Measurements from ENCODE around the gene GRM7. TPM values are rescaled to one million over a fixed set of nuclear protein-coding genes. Genes with fewer than 3 reads are reported as not detected.

The GRM7 gene
- total RNA-seq, 4 donors from 2014 or later = 0.40 TPM; not detected in 3

DNA sequence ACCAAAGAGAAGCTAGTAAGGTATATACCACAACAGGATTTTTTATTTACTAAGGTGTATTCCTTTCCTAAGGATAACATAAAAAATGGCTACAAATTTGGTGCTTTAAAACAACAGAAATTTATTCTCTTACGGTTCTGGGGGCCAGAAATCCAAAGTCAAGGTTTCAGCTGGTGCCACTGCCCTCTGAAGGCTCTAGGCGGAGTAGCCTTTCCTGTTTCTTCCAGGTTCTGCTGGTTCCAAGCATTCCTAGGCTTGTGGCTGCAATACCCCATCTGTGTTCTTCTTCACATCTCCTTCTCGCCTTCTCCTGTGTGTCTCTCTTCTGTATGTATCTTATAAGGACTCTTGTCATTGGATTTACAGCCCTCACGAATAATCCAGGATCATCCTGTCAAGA is 549.9 kb downstream of the GRM7 start:
- H3K9me3 ChIP-seq = no peaks in the 10 kb centered on the region
- no peaks in the 10 kb centered on the region for H3K4me1 ChIP-seq
- H3K27ac ChIP-seq = no peak overlapping the region
- TF ChIP-seq POLR2A (IDR thresholded peaks at IDR 0.05) = no peak
- TF ChIP-seq, protein P1, sequence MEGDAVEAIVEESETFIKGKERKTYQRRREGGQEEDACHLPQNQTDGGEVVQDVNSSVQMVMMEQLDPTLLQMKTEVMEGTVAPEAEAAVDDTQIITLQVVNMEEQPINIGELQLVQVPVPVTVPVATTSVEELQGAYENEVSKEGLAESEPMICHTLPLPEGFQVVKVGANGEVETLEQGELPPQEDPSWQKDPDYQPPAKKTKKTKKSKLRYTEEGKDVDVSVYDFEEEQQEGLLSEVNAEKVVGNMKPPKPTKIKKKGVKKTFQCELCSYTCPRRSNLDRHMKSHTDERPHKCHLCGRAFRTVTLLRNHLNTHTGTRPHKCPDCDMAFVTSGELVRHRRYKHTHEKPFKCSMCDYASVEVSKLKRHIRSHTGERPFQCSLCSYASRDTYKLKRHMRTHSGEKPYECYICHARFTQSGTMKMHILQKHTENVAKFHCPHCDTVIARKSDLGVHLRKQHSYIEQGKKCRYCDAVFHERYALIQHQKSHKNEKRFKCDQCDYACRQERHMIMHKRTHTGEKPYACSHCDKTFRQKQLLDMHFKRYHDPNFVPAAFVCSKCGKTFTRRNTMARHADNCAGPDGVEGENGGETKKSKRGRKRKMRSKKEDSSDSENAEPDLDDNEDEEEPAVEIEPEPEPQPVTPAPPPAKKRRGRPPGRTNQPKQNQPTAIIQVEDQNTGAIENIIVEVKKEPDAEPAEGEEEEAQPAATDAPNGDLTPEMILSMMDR (IDR thresholded peaks at IDR 0.05) = no peak
- DNase-seq = no peak
- no peaks in the 10 kb centered on the region for H3K27me3 ChIP-seq
- no peaks in the 10 kb centered on the region for H3K36me3 ChIP-seq
- no peak overlapping the region for H3K4me3 ChIP-seq

DNA sequence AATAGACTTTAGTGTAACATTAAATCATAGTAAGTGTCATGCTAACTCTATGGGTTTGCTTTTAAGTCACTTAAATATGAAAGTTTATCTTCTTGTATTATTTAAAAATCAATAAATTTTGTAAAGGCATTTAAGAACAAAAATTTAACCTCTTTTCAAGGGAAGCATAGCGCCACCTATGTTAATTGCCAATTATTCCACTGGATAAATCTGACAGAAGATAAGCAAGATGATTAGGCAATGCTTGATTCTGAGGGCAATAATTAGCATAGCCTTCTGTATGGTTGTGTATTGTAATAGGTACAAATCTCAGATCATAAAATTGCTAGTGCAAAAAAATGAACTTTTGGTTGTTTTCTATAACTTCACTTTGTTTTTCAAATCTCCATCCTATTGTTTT is 560.1 kb downstream of the GRM7 start:
- Histone ChIP-seq H3K36me3 (no peaks in the 10 kb centered on the region), H3K4me1 (no peaks in the 10 kb centered on the region), H3K9me3 (no peaks in the 10 kb centered on the region), H3K27ac (no peak overlapping the region), H3K27me3 (no peaks in the 10 kb centered on the region), H3K4me3 (no peak overlapping the region)
- TF ChIP-seq, protein P1 (IDR thresholded peaks at IDR 0.05) = no peak
- no peak for TF ChIP-seq POLR2A (IDR thresholded peaks at IDR 0.05)
- DNase-seq = no peak

DNA sequence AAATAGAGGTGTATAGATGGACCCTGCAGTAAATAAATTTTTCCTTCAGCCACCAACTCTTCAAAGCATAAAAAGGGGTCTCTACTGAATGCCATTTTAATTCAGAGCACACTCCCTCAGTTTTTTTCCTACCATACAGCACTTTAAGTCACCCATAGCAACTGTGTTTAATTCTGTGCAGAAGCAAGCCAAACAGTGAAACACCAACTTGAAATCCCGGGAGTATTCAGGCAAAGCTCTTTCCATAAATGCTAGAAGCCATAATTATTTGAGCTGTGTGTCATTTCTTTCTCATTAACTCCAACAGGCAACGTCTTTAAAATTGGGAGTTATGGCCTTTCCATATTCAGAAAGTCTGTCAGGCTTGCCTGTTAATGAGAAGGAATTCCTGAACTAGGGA is 562.1 kb downstream of the GRM7 start:
- H3K27me3 ChIP-seq = no peaks in the 10 kb centered on the region
- no peaks in the 10 kb centered on the region for H3K4me1 ChIP-seq
- H3K4me3 ChIP-seq = no peak overlapping the region
- no peak for TF ChIP-seq POLR2A (IDR thresholded peaks at IDR 0.05)
- TF ChIP-seq, protein P1 (IDR thresholded peaks at IDR 0.05) = no peak
- H3K27ac ChIP-seq = no peak overlapping the region
- DNase-seq = no peak
- no peaks in the 10 kb centered on the region for H3K36me3 ChIP-seq
- no peaks in the 10 kb centered on the region for H3K9me3 ChIP-seq

DNA sequence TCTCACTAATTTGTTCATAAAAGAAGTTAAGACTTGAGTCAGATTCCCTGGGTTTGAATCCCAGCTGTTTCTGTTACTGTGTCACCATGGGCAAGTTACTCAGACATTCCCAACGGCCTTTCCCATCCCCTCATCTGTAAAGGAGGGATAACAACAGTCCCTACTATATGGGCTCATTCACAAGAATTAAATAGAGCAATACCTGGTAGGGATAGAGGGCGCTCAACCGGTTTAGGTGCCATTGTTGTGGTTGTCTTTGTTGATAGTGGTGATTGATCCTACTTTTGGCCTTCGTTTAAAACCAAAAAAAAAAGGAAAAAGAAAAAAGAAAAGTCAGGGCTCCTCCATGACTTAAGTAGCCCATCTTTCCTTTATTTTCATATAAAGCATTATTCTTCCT is 563.1 kb downstream of the GRM7 start:
- Histone ChIP-seq H3K36me3 (no peaks in the 10 kb centered on the region), H3K9me3 (no peaks in the 10 kb centered on the region), H3K4me3 (no peak overlapping the region), H3K4me1 (no peaks in the 10 kb centered on the region), H3K27me3 (no peaks in the 10 kb centered on the region), H3K27ac (no peak overlapping the region)
- no peak for DNase-seq
- TF ChIP-seq, protein P1 (IDR thresholded peaks at IDR 0.05) = no peak

DNA sequence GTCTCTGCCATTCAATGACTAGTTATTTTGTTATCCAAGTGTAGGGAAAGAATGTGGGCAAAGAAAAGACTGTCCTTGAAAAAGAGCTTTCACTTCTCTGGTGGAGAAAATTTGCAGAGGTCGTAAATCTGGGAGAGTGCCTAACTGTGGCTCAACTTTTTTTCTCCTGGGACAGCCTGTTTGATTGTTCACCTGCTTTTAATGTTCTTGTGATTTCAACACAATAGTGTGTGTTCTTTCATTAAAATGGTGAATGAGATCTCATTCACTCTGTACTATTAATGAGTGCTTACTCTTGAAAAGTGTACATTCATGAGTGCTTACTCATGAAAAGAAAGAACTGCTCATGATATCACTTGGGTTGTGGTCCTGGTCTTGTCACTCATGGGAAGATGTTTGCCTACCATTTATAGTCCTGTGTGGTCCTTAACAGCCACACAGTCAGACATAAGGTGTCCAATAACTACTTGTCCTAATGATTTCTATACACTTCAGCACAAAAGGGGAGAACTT is 567.3 kb downstream of the GRM7 start:
- Histone ChIP-seq H3K36me3 (no peaks in the 10 kb centered on the region), H3K9me3 (peaks cover 0 to 5% (median 0%) of the 10 kb centered on the region in 4 donors), H3K4me1 (no peaks in the 10 kb centered on the region), H3K27me3 (no peaks in the 10 kb centered on the region), H3K4me3 (no peak overlapping the region), H3K27ac (no peak overlapping the region)
- DNase-seq = no peak
- TF ChIP-seq, protein P1 (IDR thresholded peaks at IDR 0.05) = no peak
- TF ChIP-seq POLR2A (IDR thresholded peaks at IDR 0.05) = no peak

DNA sequence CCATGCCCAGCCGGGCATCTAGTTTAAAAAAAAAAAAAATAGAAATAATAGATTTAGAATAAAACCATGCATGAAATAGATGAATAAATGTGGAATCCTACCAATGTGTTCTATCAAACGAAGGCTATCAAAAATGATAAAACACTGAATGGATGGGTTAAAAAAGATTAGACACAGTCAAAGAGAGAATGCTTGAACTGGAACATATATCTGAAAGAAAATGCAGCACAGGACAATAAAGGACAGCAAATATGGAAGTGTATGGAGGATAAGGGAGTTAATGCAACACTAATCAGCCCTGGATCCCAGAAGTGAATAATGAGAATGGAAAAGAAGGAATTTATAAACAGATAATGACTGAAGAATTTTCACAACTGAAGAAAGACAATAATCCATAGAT is 571.7 kb downstream of the GRM7 start:
- TF ChIP-seq, protein P1 (IDR thresholded peaks at IDR 0.05) = no peak
- no peak for TF ChIP-seq POLR2A (IDR thresholded peaks at IDR 0.05)
- peaks cover 0 to 8% (median 0%) of the 10 kb centered on the region in 4 donors for H3K9me3 ChIP-seq
- DNase-seq = no peak
- no peaks in the 10 kb centered on the region for H3K27me3 ChIP-seq
- H3K36me3 ChIP-seq = no peaks in the 10 kb centered on the region
- H3K27ac ChIP-seq = no peak overlapping the region
- no peaks in the 10 kb centered on the region for H3K4me1 ChIP-seq
- H3K4me3 ChIP-seq = no peak overlapping the region
